ENCODE measurements around the gene RAPGEF2.

Gene RAPGEF2

GRCh38 chr4:159197260-159197884 is 94.5 kb downstream of the RAPGEF2 start:
- DNase-seq, result peak in 8 of 51 donors; percentile 6 to 34 (median 13)

- no peak for DNase-seq
Observed at GRCh38 chr4:159197885-159198269, 95.0 kb downstream of the RAPGEF2 start.

GRCh38 chr4:159199826-159200225 is 96.9 kb downstream of the RAPGEF2 start:
- no peak for DNase-seq

- no peak for DNase-seq
Observed at GRCh38 chr4:159201168-159201567, 98.3 kb downstream of the RAPGEF2 start.

GRCh38 chr4:159204566-159204965 is 101.7 kb downstream of the RAPGEF2 start:
- no peak for DNase-seq

- no peak for DNase-seq
Observed at GRCh38 chr4:159205466-159205865, 102.6 kb downstream of the RAPGEF2 start.

GRCh38 chr4:159206427-159206871 is 103.6 kb downstream of the RAPGEF2 start:
- no peak for DNase-seq

- no peak for DNase-seq
Observed at GRCh38 chr4:159209249-159209648, 106.4 kb downstream of the RAPGEF2 start.

- no peak for DNase-seq
Observed at GRCh38 chr4:159210975-159211374, 108.1 kb downstream of the RAPGEF2 start.

GRCh38 chr4:159212675-159213293 is 109.9 kb downstream of the RAPGEF2 start:
- no peak for DNase-seq

- DNase-seq, result no peak
Observed at GRCh38 chr4:159216834-159217233, 114.0 kb downstream of the RAPGEF2 start.

GRCh38 chr4:159219862-159220261 is 117.0 kb downstream of the RAPGEF2 start:
- no peak for DNase-seq

GRCh38 chr4:159220353-159220752 is 117.5 kb downstream of the RAPGEF2 start:
- no peak for DNase-seq

GRCh38 chr4:159221280-159221679 is 118.4 kb downstream of the RAPGEF2 start:
- DNase-seq, result no peak

GRCh38 chr4:159222043-159222552 is 119.2 kb downstream of the RAPGEF2 start:
- DNase-seq, result no peak

GRCh38 chr4:159224408-159224807 is 121.5 kb downstream of the RAPGEF2 start:
- no peak for DNase-seq

- DNase-seq, result peak in 1 of 51 donors; percentile 45
Observed at GRCh38 chr4:159227378-159227777, 124.5 kb downstream of the RAPGEF2 start.

GRCh38 chr4:159227984-159228383 is 125.1 kb downstream of the RAPGEF2 start:
- DNase-seq, result peak in 35 of 51 donors; percentile 5 to 62 (median 24)

GRCh38 chr4:159229164-159229563 is 126.3 kb downstream of the RAPGEF2 start:
- DNase-seq, result peak in 1 of 51 donors; percentile 22

- DNase-seq, result no peak
Observed at GRCh38 chr4:159232465-159233106, 129.7 kb downstream of the RAPGEF2 start.

GRCh38 chr4:159235779-159236368 is 133.0 kb downstream of the RAPGEF2 start:
- DNase-seq, result no peak

- DNase-seq, result no peak
Observed at GRCh38 chr4:159237975-159238374, 135.1 kb downstream of the RAPGEF2 start.
